ENCODE data around the gene EML3.
A peak's percentile ranks its signal among the peaks of the same experiment; 100 is the strongest.
"Not testable (repeated sequence)": the region's sequence is repeated elsewhere in the genome, so short reads cannot be mapped to it uniquely, and the experiment has no call there.

The EML3 gene

GRCh38 chr11:62621027-62621566, 8.5 kb upstream of the EML3 start:
- no peak for DNase-seq

DNA sequence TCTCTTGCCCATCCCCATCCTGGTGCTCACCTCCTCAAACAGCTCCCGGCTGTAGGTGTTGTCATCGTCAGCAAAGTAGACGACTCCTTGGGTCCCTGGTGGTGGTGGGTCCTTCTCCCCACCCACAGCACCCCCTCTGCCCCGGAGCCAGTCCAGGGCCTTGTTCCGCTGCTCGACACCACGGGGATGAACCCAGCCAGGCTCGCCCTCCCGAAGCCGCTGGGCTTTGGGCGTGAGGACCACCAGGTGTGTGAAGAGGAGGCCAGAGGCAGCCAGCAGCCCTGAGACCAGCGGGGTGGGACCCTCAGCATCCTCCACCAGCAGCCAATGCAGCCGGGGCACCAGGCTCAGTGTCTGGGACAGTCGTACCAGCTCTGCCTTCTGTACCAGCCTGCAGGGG, 4.4 kb upstream of the EML3 start:
- DNase-seq = not testable (repeated sequence)

GRCh38 chr11:62615521-62615920, 2.9 kb upstream of the EML3 start:
- no peak for DNase-seq

DNA sequence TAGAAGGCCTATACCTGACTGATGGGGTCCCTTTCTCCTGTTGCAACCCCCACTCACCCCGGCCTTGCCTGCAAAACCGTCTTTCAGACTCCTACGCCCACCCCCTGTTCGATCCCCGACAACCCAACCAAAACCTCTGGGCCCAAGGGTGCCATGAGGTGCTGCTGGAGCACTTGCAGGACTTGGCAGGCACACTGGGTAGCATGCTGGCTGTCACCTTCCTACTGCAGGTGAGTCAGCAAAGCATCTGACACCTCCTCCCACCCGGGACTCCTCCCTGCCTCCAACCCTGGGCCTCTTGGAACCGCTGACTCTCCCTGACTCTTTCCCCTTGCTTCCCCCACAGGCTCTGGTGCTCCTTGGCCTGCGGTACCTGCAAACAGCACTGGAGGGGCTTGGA, 1.7 kb upstream of the EML3 start:
- peak; percentile 30 for DNase-seq

- no peak for DNase-seq
Observed at GRCh38 chr11:62613291-62613778, 760 bp upstream of the EML3 start.

DNA sequence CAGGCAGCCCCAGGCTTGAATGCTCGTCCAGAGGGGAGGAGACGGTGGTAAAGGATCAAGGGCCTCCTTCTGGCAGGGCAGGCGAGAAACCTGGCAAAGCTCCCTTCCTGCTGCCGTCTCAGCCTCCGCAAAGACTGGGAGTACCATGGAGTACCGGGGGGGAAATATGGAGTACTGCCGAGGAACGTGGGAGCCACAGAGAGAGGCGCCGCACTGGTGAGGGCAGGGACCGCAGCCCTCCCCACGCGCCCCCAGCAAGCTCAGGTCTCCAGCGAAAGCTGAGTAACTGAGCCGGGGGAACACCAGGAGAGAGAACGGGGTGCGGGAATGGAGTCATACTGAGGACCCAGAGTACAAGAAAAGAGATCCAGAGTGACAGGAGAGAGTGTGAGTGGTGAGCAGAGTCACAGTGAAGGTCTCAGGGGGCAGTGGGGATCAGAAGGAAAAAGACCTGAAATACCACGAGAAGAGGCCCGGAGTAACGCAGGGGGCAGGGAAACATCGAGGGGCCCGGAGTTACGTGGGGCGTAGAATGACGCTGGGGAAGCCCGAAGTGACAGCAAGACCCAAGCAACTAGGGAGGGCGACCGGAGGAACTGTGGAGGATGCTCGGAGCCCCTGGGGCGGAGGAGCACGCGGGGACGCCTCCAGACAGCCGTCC, 740 bp downstream of the EML3 start:
- DNase-seq = no peak

- DNase-seq = no peak
Observed at GRCh38 chr11:62610814-62611704, 1.5 kb downstream of the EML3 start.

GRCh38 chr11:62610403-62610802, 2.2 kb downstream of the EML3 start:
- DNase-seq = no peak

- no peak for DNase-seq
Observed at GRCh38 chr11:62608776-62609175, 3.8 kb downstream of the EML3 start.

DNA sequence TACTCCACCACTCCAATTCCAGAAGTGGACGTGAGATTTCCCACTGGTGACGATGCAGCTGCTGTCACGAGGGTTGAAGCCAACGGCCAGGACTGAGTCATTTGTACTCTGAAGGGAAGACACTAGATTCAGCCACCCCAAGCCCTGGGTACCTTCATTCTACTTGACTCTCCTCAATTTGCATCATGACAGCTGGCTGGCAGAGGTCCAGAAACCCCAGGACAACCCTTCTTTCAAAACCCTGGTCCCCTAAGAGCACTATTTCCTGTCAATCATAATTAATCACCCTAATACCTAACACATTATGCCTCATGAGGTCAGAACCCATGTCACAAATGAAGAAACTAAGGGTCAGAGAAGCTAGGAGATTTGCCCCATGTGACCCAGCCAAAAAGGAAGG, 4.9 kb downstream of the EML3 start:
- DNase-seq = no peak

DNA sequence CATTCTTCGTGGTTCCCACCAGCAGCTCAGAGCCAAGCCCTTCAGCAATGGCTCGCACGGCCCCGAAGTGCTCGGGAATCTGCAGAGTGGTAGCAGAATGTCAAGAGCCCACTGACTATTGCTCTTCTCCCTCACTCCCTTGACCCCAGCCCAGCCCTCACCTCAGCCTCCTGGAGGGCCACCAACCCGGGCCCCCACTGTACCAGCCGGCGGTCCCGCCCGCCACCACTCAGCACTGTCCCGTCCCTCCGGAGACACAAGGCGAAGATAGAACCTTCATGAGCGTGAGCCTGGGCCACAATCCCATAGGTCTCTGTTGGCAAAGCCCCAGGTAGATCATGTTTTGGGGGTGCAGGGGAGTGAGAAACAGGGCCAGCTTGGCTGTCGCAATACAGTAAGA, 6.7 kb downstream of the EML3 start:
- DNase-seq = no peak

DNA sequence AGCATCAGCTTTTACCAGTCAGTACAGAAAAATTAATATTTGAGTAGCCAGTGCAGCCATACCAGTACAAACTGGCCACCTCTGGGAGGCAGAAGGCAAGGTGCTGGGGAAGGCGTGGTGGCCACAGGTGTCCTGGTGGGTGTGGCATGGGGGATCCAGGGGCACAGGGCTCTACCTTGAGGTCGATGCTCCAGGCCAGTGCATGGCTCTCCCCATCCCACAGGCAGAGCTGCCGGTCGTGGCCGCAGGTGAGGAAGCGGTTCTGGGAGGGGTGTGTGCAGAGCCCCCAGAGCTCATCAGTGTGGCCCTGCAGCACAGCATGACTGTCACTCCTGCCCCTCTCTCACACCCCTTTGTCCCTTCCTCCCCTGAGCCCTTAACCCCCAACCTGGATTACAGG, 7.1 kb downstream of the EML3 start:
- DNase-seq = no peak

- DNase-seq = no peak
Observed at GRCh38 chr11:62604460-62605120, 8.0 kb downstream of the EML3 start.

- no peak for DNase-seq
Observed at GRCh38 chr11:62603776-62604299, 8.7 kb downstream of the EML3 start.

- DNase-seq = no peak
Observed at GRCh38 chr11:62603072-62603408, 9.5 kb downstream of the EML3 start.

DNA sequence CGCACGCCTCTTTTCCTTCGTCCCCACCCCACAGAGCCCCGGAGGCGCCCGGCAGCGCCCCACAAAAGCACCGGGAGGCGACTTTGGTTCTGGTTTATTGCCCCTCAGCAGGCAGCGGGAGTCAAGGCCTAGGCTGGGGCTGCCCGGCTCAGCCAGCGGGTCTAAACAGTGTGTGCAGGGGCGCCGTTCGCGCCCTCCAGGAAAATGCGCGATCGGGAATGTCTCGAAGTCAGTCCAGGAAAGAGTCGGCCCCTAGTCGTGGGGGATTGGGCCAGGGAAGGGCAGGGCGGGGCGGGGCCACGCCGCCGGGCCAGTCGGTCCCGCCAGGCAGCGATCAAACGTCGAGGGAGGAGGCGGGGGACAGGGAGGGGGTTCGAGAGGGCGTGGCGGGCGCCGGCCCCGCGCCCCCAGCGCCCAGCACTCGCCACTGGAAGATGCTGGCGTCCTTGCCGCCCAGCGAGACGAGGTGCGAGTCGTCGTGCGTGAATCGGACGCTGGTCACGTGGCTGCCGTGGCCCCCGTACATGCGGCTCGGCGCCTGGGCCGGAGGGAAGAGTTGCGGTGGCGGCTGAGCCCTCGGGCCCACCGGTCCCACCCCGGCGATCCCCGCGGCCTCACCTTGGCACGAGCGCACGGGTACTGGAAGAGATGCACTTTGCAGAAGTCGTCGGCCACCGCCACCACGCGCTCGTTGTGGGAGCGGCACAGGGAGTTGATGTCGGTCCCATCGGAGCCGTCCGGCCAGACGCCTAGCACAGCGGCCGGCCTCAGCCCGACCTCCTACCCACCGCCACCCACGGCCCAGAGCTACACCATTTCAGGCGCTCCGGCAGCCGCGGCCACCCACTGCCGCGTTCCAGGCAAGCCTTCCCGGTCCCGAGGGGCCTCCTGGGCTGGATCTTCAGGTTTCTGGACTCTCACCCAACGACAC, 10.2 kb downstream of the EML3 start:
- DNase-seq = no peak

GRCh38 chr11:62601372-62602140, 11.0 kb downstream of the EML3 start, which contains the start of gene MTA2:
TSS of gene MTA2 (minus strand) at chr11:62601865. CDS start at chr11:62601450, 415 bp downstream.
- DNase-seq = peak; percentile 90

GRCh38 chr11:62601122-62601371, 11.5 kb downstream of the EML3 start:
- no peak for DNase-seq

DNA sequence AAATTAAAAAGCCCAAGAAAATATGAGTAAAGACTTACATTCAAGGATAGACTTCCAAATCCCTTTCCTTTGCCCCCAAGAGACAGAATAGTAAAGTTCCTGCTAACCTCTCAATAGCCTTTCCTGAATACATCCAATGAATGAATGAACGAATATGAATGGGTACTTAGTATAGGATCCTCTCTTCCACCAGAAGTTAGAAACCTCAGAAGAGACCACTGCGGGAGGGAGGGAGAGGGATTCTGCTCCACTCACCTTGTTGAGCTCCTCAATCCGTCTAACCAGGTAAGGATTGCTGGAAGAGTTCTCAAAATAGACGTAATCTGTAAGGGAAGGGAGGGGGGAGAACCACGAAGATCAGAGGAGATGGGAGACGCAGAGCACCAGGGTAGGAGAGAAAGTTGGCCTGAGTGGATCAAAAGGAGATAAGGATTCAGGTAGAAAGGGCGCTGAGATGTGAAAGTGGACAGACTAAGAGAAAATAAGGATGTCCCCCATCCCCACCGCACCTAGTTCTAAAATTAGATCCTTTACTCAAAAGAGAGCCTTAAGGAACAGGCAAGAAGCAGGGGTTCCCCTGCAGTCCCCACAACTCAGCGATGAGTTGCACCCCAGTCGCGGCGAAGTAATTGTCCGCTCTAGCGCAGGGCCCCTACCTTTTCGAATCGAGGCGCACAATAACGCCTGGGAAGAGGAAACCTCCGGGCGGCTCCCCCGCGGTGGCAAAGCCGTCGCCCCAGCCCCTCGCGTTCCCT, 12.0 kb downstream of the EML3 start:
- no peak for DNase-seq

DNA sequence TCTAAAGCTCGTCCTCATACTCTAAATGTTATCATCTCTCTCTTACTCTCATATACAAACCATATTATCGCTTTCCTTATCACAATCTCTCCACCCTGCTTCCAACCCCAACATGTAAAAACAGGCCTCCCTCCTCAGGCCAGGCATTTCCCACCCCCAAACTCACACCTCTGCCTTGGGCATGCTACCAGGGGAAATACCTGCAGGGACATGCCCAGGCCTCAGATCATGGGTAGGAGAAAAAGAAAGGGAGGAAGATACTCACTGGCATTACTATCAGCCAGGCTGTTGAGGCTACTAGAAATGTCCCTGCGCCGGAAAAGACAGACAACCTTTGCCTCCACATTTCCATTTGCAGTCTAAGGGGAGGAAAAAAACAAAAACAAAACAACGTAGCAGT, 12.7 kb downstream of the EML3 start:
- no peak for DNase-seq

All from kidney glomerular epithelial cell (primary cell).